Neural cell (in vitro differentiated cells): Measurements from ENCODE around the gene ASB1. TPM values are rescaled to one million over a fixed set of nuclear protein-coding genes. Genes with fewer than 3 reads are reported as not detected.

ENCODE experiments used
- H2AFZ ChIP-seq: fragments of 200-600, 300-800 bp; sonication (generic), shearing (Covaris generic); 2 replicates; pipeline ENCODE4 v1.6.0; 2014; ENCODE audit warnings: low read depth, mild to moderate bottlenecking, antibody characterized with exemption, low read length, moderate library complexity
- H3F3A ChIP-seq: fragments of 200-600 bp; shearing (Covaris generic); 2 replicates; pipeline ENCODE4 v1.6.1; 2016; ENCODE audit warnings: mild to moderate bottlenecking, moderate library complexity, mixed read lengths, antibody characterized with exemption, low read length; ENCODE audit not compliant: insufficient read depth, poor library complexity, severe bottlenecking
- H3K27ac ChIP-seq: fragments of 200-600, 300-800 bp; sonication (generic), shearing (Covaris generic); 2 replicates; pipeline ENCODE4 v1.5.1; 2014; ENCODE audit warnings: mild to moderate bottlenecking, low read length, moderate library complexity
- H3K27me3 ChIP-seq: fragments of 300-800, 200-600 bp; sonication (generic), shearing (Covaris generic); 2 replicates; pipeline ENCODE4 v1.6.0; 2014; ENCODE audit warnings: mild to moderate bottlenecking, low read depth, low read length, moderate library complexity; ENCODE audit not compliant: insufficient read depth
- H3K36me3 ChIP-seq: fragments of 300-800, 200-600 bp; sonication (generic), shearing (Covaris generic); 2 replicates; pipeline ENCODE4 v1.5.1; 2014; ENCODE audit warnings: mild to moderate bottlenecking, antibody characterized with exemption, low read length, moderate library complexity; ENCODE audit not compliant: insufficient read depth
- H3K4me2 ChIP-seq: fragments of 300-800, 200-600 bp; sonication (generic), shearing (Covaris generic); 2 replicates; pipeline ENCODE4 v1.6.0; 2014; ENCODE audit warnings: mild to moderate bottlenecking, low read length
- H3K4me3 ChIP-seq: fragments of 300-800, 200-600 bp; sonication (generic), shearing (Covaris generic); 2 replicates; pipeline ENCODE4 v1.5.1; 2014; ENCODE audit warnings: mild to moderate bottlenecking, low read length, moderate library complexity
- H3K79me2 ChIP-seq: fragments of 200-600 bp; shearing (Covaris generic); replicated peaks from 2 replicates; pipeline ENCODE4 v1.6.0; 2014; ENCODE audit warnings: mild to moderate bottlenecking, low read length, moderate library complexity; ENCODE audit not compliant: insufficient read depth
- H3K9ac ChIP-seq: fragments of 300-800, 200-600 bp; sonication (generic), shearing (Covaris generic); 2 replicates; pipeline ENCODE4 v1.6.1; 2016; ENCODE audit warnings: mild to moderate bottlenecking, low read length, mixed read lengths
- H3K9me2 ChIP-seq: fragments of 200-600 bp; shearing (Covaris generic); 2 replicates; pipeline ENCODE4 v1.6.1; 2016; ENCODE audit warnings: mild to moderate bottlenecking, low read length, mixed read lengths; ENCODE audit not compliant: insufficient read depth
- H3K9me3 ChIP-seq: fragments of 200-600, 300-800 bp; sonication (generic), shearing (Covaris generic); 2 replicates; pipeline ENCODE4 v1.6.1; 2016; ENCODE audit warnings: mild to moderate bottlenecking, mixed run types, low read length, moderate library complexity, mixed read lengths
- H4K20me1 ChIP-seq: fragments of 200-600 bp; shearing (Covaris generic); 2 replicates; pipeline ENCODE4 v1.6.1; 2016; ENCODE audit warnings: mild to moderate bottlenecking, mixed run types; ENCODE audit not compliant: insufficient read depth
- EP300 ChIP-seq: fragments of 450-650 bp; conservative IDR thresholded peaks from 2 replicates; pipeline ENCODE4 v1.6.1; 2014; ENCODE audit warnings: antibody characterized with exemption, mild to moderate bottlenecking, moderate library complexity; ENCODE audit not compliant: poor library complexity, severe bottlenecking
- EZH2 ChIP-seq: fragments of 200-600, 300-800 bp; shearing (Covaris generic), sonication (generic); IDR thresholded peaks from 2 replicates; pipeline ENCODE4 v1.6.1; 2014; ENCODE audit warnings: antibody characterized with exemption, low read length, borderline replicate concordance, mild to moderate bottlenecking; ENCODE audit not compliant: insufficient read depth, poor library complexity, severe bottlenecking
- MXI1 ChIP-seq: fragments of 450-650 bp; conservative IDR thresholded peaks from 2 replicates; pipeline ENCODE4 v1.6.1; 2014; ENCODE audit warnings: antibody characterized with exemption, mild to moderate bottlenecking; ENCODE audit not compliant: poor library complexity, severe bottlenecking
- POLR2AphosphoS5 ChIP-seq: IDR thresholded peaks from 2 replicates; pipeline ENCODE4 v1.6.1; 2012
- RAD21 ChIP-seq: fragments of 450-650 bp; conservative IDR thresholded peaks from 2 replicates; pipeline ENCODE4 v1.6.1; 2014; ENCODE audit warnings: antibody characterized with exemption, mild to moderate bottlenecking, moderate library complexity
- SMC3 ChIP-seq: fragments of 450-650 bp; conservative IDR thresholded peaks from 2 replicates; pipeline ENCODE4 v1.6.1; 2014; ENCODE audit warnings: antibody characterized with exemption, mild to moderate bottlenecking, moderate library complexity; ENCODE audit not compliant: poor library complexity
- TAF1 ChIP-seq: IDR thresholded peaks from 2 replicates; pipeline ENCODE4 v1.6.1; 2012; ENCODE audit warnings: low read depth
- polyA plus RNA-seq: library from polyadenylated mRNA; depleted of rRNA; stranded (reverse); fragments of >200 nt; gene quantifications from 2 replicates; pipeline ENCODE4 v1.2.3, GENCODE V29; 2014
- small RNA-seq, 3 experiments: library from RNA; depleted of rRNA; stranded (forward); fragments of <200 nt; gene quantifications; one replicate each; pipeline ENCODE3, GENCODE V24; 2012
- TF ChIP-seq, protein P1 (sequence below): fragments of 450-650 bp; IDR thresholded peaks from 2 replicates; pipeline ENCODE4 v1.5.1; 2014; ENCODE audit warnings: antibody characterized with exemption, mild to moderate bottlenecking, moderate library complexity; ENCODE audit not compliant: poor library complexity, severe bottlenecking

ASB1 gene
- polyA plus RNA-seq, 1 donor from 2014 or later, result 13.7 TPM

DNA sequence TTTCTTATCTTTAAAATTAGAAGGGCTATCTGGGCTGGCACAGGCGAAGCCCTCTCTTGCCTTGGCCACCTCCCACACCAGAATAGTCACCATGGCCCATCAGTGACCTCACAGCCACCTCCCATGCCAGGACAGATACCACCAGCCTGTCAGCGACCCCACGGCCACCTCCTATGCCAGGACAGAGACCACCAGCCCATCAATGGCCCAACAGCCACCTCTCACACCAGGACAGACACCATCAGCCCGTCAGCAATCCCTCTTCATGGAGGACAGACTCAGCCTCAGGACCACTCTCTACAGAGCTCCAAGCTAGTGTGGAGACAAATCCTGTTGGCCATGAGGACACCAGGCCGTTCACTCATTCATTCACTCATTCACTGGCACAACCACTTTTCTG, 74.6 kb downstream of the ASB1 start:
- no peak overlapping the region for H2AFZ ChIP-seq
- no peaks in the 10 kb centered on the region for H3K36me3 ChIP-seq
- no peak overlapping the region for H3K4me3 ChIP-seq
- no peaks in the 10 kb centered on the region for H3K27me3 ChIP-seq
- no peak overlapping the region for H3K9ac ChIP-seq
- no peaks in the 10 kb centered on the region for H3K9me2 ChIP-seq
- no peak overlapping the region for H3K27ac ChIP-seq
- H3K4me2 ChIP-seq, result no peak overlapping the region
- H4K20me1 ChIP-seq, result no peaks in the 10 kb centered on the region
- no peaks in the 10 kb centered on the region for H3K79me2 ChIP-seq
- TF ChIP-seq EZH2, result no peak
- no peak for TF ChIP-seq RAD21
- no peak for TF ChIP-seq EP300
- TF ChIP-seq TAF1, result no peak
- TF ChIP-seq MXI1, result no peak
- TF ChIP-seq POLR2AphosphoS5, result no peak
- no peak for TF ChIP-seq SMC3
- TF ChIP-seq, protein P1, sequence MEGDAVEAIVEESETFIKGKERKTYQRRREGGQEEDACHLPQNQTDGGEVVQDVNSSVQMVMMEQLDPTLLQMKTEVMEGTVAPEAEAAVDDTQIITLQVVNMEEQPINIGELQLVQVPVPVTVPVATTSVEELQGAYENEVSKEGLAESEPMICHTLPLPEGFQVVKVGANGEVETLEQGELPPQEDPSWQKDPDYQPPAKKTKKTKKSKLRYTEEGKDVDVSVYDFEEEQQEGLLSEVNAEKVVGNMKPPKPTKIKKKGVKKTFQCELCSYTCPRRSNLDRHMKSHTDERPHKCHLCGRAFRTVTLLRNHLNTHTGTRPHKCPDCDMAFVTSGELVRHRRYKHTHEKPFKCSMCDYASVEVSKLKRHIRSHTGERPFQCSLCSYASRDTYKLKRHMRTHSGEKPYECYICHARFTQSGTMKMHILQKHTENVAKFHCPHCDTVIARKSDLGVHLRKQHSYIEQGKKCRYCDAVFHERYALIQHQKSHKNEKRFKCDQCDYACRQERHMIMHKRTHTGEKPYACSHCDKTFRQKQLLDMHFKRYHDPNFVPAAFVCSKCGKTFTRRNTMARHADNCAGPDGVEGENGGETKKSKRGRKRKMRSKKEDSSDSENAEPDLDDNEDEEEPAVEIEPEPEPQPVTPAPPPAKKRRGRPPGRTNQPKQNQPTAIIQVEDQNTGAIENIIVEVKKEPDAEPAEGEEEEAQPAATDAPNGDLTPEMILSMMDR, result no peak
- H3F3A ChIP-seq, result no peaks in the 10 kb centered on the region
- no peaks in the 10 kb centered on the region for H3K9me3 ChIP-seq

Small RNA genes within 50 kb of the gene (small RNA-seq; reads per million reads assigned to genes)
- 0 reads per million in 3 experiments for gene RNU6-234P

Other genes starting within 250 kb of the ASB1 start
- gene ILKAP, start 223.2 kb upstream of the ASB1 start, polyA plus RNA-seq, result 78.5 and 82.6 TPM in 2 replicates
- 236 and 237 TPM in 2 replicates for gene HES6, start 186.9 kb upstream of the ASB1 start, polyA plus RNA-seq
- gene PER2, start 138.3 kb upstream of the ASB1 start, polyA plus RNA-seq, result 2.6 and 3.2 TPM in 2 replicates
- 11.9 and 12.5 TPM in 2 replicates for gene TRAF3IP1, start 106.4 kb upstream of the ASB1 start, polyA plus RNA-seq